Dedifferentiated amniotic fluid mesenchymal stem cell (primary cell): ENCODE results near the gene CEP162.
"Not testable (repeated sequence)": the region's sequence is repeated elsewhere in the genome, so short reads cannot be mapped to it uniquely, and the experiment has no call there.

Source experiments
- DNase-seq: peaks from one replicate; pipeline ENCODE4 v3.0.0-alpha.2; 2016; ENCODE audit errors: extremely low spot score

CEP162 gene

GRCh38 chr6:84156306-84156705 lies 71.1 kb downstream of the CEP162 start:
- DNase-seq = no peak

GRCh38 chr6:84151669-84152068 lies 75.8 kb downstream of the CEP162 start:
- DNase-seq = no peak

- peak; percentile 56 for DNase-seq
Measured at GRCh38 chr6:84150705-84151104, 76.7 kb downstream of the CEP162 start.

GRCh38 chr6:84141521-84141920 lies 85.9 kb downstream of the CEP162 start:
- no peak for DNase-seq

- DNase-seq = no peak
Measured at GRCh38 chr6:84139311-84139710, 88.1 kb downstream of the CEP162 start.

- DNase-seq = no peak
Measured at GRCh38 chr6:84137989-84138575, 89.4 kb downstream of the CEP162 start.

GRCh38 chr6:84137051-84137375 lies 90.4 kb downstream of the CEP162 start:
- DNase-seq = no peak

- DNase-seq = no peak
Measured at GRCh38 chr6:84136364-84137050, 90.9 kb downstream of the CEP162 start.

GRCh38 chr6:84135291-84135690 lies 92.2 kb downstream of the CEP162 start:
- DNase-seq = no peak

- DNase-seq = not testable (repeated sequence)
Measured at GRCh38 chr6:84133385-84133784, 94.1 kb downstream of the CEP162 start.

- DNase-seq = not testable (repeated sequence)
Measured at GRCh38 chr6:84129588-84129987, 97.9 kb downstream of the CEP162 start.

- no peak for DNase-seq
Measured at GRCh38 chr6:84123186-84123585, 104.3 kb downstream of the CEP162 start.

GRCh38 chr6:84119277-84119676 lies 108.2 kb downstream of the CEP162 start:
- DNase-seq = no peak

GRCh38 chr6:84118191-84118590 lies 109.3 kb downstream of the CEP162 start:
- no peak for DNase-seq

- not testable (repeated sequence) for DNase-seq
Measured at GRCh38 chr6:84114933-84115594, 112.4 kb downstream of the CEP162 start.

GRCh38 chr6:84111351-84111750 lies 116.1 kb downstream of the CEP162 start:
- not testable (repeated sequence) for DNase-seq

- no peak for DNase-seq
Measured at GRCh38 chr6:84107495-84107894, 119.9 kb downstream of the CEP162 start.

GRCh38 chr6:84105215-84105924 lies 122.1 kb downstream of the CEP162 start:
- not testable (repeated sequence) for DNase-seq

GRCh38 chr6:84103029-84103428 lies 124.4 kb downstream of the CEP162 start:
- DNase-seq = peak; percentile 58

GRCh38 chr6:84095156-84095555 lies 132.3 kb downstream of the CEP162 start:
- no peak for DNase-seq

- DNase-seq = no peak
Measured at GRCh38 chr6:84093441-84094435, 133.7 kb downstream of the CEP162 start.
